OCI-M1 (cell line): ENCODE results near the gene KIAA0232.
"Not testable (repeated sequence)": the region's sequence is repeated elsewhere in the genome, so short reads cannot be mapped to it uniquely, and the experiment has no call there.

Experiments used
- DNase-seq: peaks from one replicate; lab custom pipeline; 2025; lab: John Stamatoyannopoulos, UW

The KIAA0232 gene

GRCh38 chr4:6756345-6756744 lies 26.2 kb upstream of the KIAA0232 start:
- DNase-seq, result not testable (repeated sequence)

GRCh38 chr4:6758728-6759127 lies 23.8 kb upstream of the KIAA0232 start:
- DNase-seq, result no peak

- no peak for DNase-seq
These were observed 21.7 kb upstream of the KIAA0232 start for GRCh38 chr4:6760865-6761264.

GRCh38 chr4:6761649-6762615 lies 20.6 kb upstream of the KIAA0232 start:
- no peak for DNase-seq

GRCh38 chr4:6763330-6763851 lies 19.1 kb upstream of the KIAA0232 start:
- DNase-seq, result peak; percentile 26

- no peak for DNase-seq
These were observed 17.4 kb upstream of the KIAA0232 start for GRCh38 chr4:6764976-6765620.

GRCh38 chr4:6765703-6766102 lies 16.8 kb upstream of the KIAA0232 start:
- no peak for DNase-seq

- DNase-seq, result no peak
These were observed 15.2 kb upstream of the KIAA0232 start for GRCh38 chr4:6767386-6767747.

- DNase-seq, result no peak
These were observed 14.6 kb upstream of the KIAA0232 start for GRCh38 chr4:6767748-6768538.

- DNase-seq, result peak; percentile 52
These were observed 14.0 kb upstream of the KIAA0232 start for GRCh38 chr4:6768539-6768905.

GRCh38 chr4:6769233-6769988 lies 13.1 kb upstream of the KIAA0232 start:
- DNase-seq, result no peak

- DNase-seq, result no peak
These were observed 12.5 kb upstream of the KIAA0232 start for GRCh38 chr4:6769989-6770420.

GRCh38 chr4:6770581-6771228 lies 11.8 kb upstream of the KIAA0232 start:
- no peak for DNase-seq

- no peak for DNase-seq
These were observed 11.3 kb upstream of the KIAA0232 start for GRCh38 chr4:6771229-6771671.

GRCh38 chr4:6772223-6772928 lies 10.2 kb upstream of the KIAA0232 start:
- no peak for DNase-seq

- no peak for DNase-seq
These were observed 9.4 kb upstream of the KIAA0232 start for GRCh38 chr4:6773106-6773505.

- DNase-seq, result no peak
These were observed 8.6 kb upstream of the KIAA0232 start for GRCh38 chr4:6773616-6774540.

- no peak for DNase-seq
These were observed 6.8 kb upstream of the KIAA0232 start for GRCh38 chr4:6775746-6776145.
